ENCODE results near the gene POLN.

The POLN gene

GRCh38 chr4:2116687-2117400 is 125.1 kb downstream of the POLN start:
- no peak for DNase-seq

GRCh38 chr4:2105559-2105958 is 136.4 kb downstream of the POLN start:
- DNase-seq = no peak

GRCh38 chr4:2104556-2105345 is 137.2 kb downstream of the POLN start:
- no peak for DNase-seq

GRCh38 chr4:2103843-2104547 is 137.9 kb downstream of the POLN start:
- no peak for DNase-seq

GRCh38 chr4:2103127-2103842 is 138.6 kb downstream of the POLN start:
- DNase-seq = no peak

- DNase-seq = no peak
These were observed 139.7 kb downstream of the POLN start for GRCh38 chr4:2102045-2102883.

GRCh38 chr4:2101346-2102044 is 140.4 kb downstream of the POLN start:
- no peak for DNase-seq

GRCh38 chr4:2096073-2096609 is 145.8 kb downstream of the POLN start:
- no peak for DNase-seq

- no peak for DNase-seq
These were observed 146.5 kb downstream of the POLN start for GRCh38 chr4:2095236-2096072.

- no peak for DNase-seq
These were observed 147.4 kb downstream of the POLN start for GRCh38 chr4:2094545-2094944.

GRCh38 chr4:2093265-2093664 is 148.7 kb downstream of the POLN start:
- no peak for DNase-seq

- DNase-seq = peak in 1 of 51 donors; percentile 28
These were observed 149.3 kb downstream of the POLN start for GRCh38 chr4:2092669-2093053.

GRCh38 chr4:2091990-2092668 is 149.8 kb downstream of the POLN start:
- DNase-seq = peak in 1 of 51 donors; percentile 19

- no peak for DNase-seq
These were observed 151.3 kb downstream of the POLN start for GRCh38 chr4:2090642-2091041.

- no peak for DNase-seq
These were observed 152.7 kb downstream of the POLN start for GRCh38 chr4:2089222-2089621.

GRCh38 chr4:2087170-2087569 is 154.8 kb downstream of the POLN start:
- no peak for DNase-seq

GRCh38 chr4:2085496-2085901 is 156.4 kb downstream of the POLN start:
- DNase-seq = no peak

- DNase-seq = no peak
These were observed 157.6 kb downstream of the POLN start for GRCh38 chr4:2084316-2084715.
